Measurements from ENCODE around the gene RNF213.

Gene RNF213

GRCh38 chr17:80260791-80261158, at the start of gene RNF213:
Gene RNF213, plus strand, starts transcription at chr17:80260852. Its CDS starts 2,830 bp downstream, at chr17:80263682.
- peak; percentile 66 for DNase-seq

GRCh38 chr17:80212109-80212508, 48.5 kb upstream of the RNF213 start:
- DNase-seq: no peak

- DNase-seq: no peak
Measured at GRCh38 chr17:80212511-80212910, 48.1 kb upstream of the RNF213 start.

GRCh38 chr17:80212962-80213642, 47.5 kb upstream of the RNF213 start:
- DNase-seq: no peak

- no peak for DNase-seq
Measured at GRCh38 chr17:80213643-80213975, 47.0 kb upstream of the RNF213 start.

GRCh38 chr17:80214012-80214877, 46.4 kb upstream of the RNF213 start:
- DNase-seq: no peak

- DNase-seq: no peak
Measured at GRCh38 chr17:80214878-80215210, 45.8 kb upstream of the RNF213 start.

- no peak for DNase-seq
Measured at GRCh38 chr17:80216473-80217456, 43.9 kb upstream of the RNF213 start.

GRCh38 chr17:80217703-80218362, 42.8 kb upstream of the RNF213 start:
- DNase-seq: no peak

GRCh38 chr17:80218391-80218790, 42.3 kb upstream of the RNF213 start:
- DNase-seq: no peak

- peak; percentile 96 for DNase-seq
Measured at GRCh38 chr17:80219013-80219762, 41.5 kb upstream of the RNF213 start.

- DNase-seq: no peak
Measured at GRCh38 chr17:80219763-80220053, 40.9 kb upstream of the RNF213 start.

- peak; percentile 72 for DNase-seq
Measured at GRCh38 chr17:80220054-80220735, 40.5 kb upstream of the RNF213 start, which contains the start of the genes SGSH and SLC26A11. Gene SGSH, minus strand, starts transcription at chr17:80220333. Its CDS starts 20 bp downstream, at chr17:80220313. Gene SLC26A11, plus strand, starts transcription at chr17:80220427. Its CDS starts 1,134 bp downstream, at chr17:80221561.

GRCh38 chr17:80220736-80221215, 39.9 kb upstream of the RNF213 start:
- DNase-seq: peak; percentile 37

GRCh38 chr17:80221351-80222105, 39.1 kb upstream of the RNF213 start:
- DNase-seq: no peak

- DNase-seq: no peak
Measured at GRCh38 chr17:80222376-80223141, 38.1 kb upstream of the RNF213 start.

GRCh38 chr17:80223142-80223815, 37.4 kb upstream of the RNF213 start:
- DNase-seq: no peak

GRCh38 chr17:80223838-80224497, 36.7 kb upstream of the RNF213 start:
- DNase-seq: no peak

All from CD4-positive, alpha-beta T cell treated with Interleukin-6 for 4 hours (primary cell).